Measurements from ENCODE around the gene ZFY. TPM values are rescaled to one million over a fixed set of nuclear protein-coding genes. Genes with fewer than 3 reads are reported as not detected.

ZFY gene
- total and polyA plus RNA-seq, 4 donors, result 2.6 to 15.4 TPM; not detected in 2

- Histone ChIP-seq H3K4me1 (ENCODE audit: control insufficient read depth in 4 of 4, insufficient read depth in 4 of 4, low read length in 3 of 4) (no peaks in the 10 kb centered on the region), H3K9ac (ENCODE audit: low read depth in 1 of 2, low read length in 2 of 2) (no peak overlapping the region), H3K9me3 (ENCODE audit: control insufficient read depth in 4 of 4, low read length in 3 of 4) (no peaks in the 10 kb centered on the region), H3K36me3 (ENCODE audit: control insufficient read depth in 4 of 4, insufficient read depth in 3 of 4, low read depth in 1 of 4, low read length in 3 of 4) (no peaks in the 10 kb centered on the region), H3K27ac (ENCODE audit: low read depth in 1 of 2, low read length in 2 of 2) (no peak overlapping the region), H3K27me3 (ENCODE audit: control insufficient read depth in 4 of 4, insufficient read depth in 4 of 4, low read length in 3 of 4) (no peaks in the 10 kb centered on the region), H3K4me3 (ENCODE audit: low read depth in 1 of 3, low read length in 3 of 3) (no peak overlapping the region)
- DNase-seq (ENCODE audit: low spot score), result no peak
- no peak for TF ChIP-seq NR2F2 (IDR thresholded peaks at IDR 0.05)
- no peak for TF ChIP-seq HNF4G (IDR thresholded peaks at IDR 0.05)
- TF ChIP-seq MAX (IDR thresholded peaks at IDR 0.05), result no peak
- TF ChIP-seq YY1 (IDR thresholded peaks at IDR 0.05), result no peak
- TF ChIP-seq EGR1 (IDR thresholded peaks at IDR 0.05; ENCODE audit: low read depth in 2 of 2), result no peak
- TF ChIP-seq, protein P1, sequence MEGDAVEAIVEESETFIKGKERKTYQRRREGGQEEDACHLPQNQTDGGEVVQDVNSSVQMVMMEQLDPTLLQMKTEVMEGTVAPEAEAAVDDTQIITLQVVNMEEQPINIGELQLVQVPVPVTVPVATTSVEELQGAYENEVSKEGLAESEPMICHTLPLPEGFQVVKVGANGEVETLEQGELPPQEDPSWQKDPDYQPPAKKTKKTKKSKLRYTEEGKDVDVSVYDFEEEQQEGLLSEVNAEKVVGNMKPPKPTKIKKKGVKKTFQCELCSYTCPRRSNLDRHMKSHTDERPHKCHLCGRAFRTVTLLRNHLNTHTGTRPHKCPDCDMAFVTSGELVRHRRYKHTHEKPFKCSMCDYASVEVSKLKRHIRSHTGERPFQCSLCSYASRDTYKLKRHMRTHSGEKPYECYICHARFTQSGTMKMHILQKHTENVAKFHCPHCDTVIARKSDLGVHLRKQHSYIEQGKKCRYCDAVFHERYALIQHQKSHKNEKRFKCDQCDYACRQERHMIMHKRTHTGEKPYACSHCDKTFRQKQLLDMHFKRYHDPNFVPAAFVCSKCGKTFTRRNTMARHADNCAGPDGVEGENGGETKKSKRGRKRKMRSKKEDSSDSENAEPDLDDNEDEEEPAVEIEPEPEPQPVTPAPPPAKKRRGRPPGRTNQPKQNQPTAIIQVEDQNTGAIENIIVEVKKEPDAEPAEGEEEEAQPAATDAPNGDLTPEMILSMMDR (IDR thresholded peaks at IDR 0.05; ENCODE audit: low read depth, low read length, missing input control), result no peak
- WGBS, result 77% methylated on average over 1 of the region's 1 CpG
Observed at GRCh38 chrY:3016594-3016993, 81.4 kb downstream of the ZFY start.

- no peak for DNase-seq (ENCODE audit: low spot score)
- TF ChIP-seq RAD21 (IDR thresholded peaks at IDR 0.05) (no peak), RXRA (IDR thresholded peaks at IDR 0.05) (no peak), HNF4G (IDR thresholded peaks at IDR 0.05) (no peak), MAX (IDR thresholded peaks at IDR 0.05) (no peak), SP1 (IDR thresholded peaks at IDR 0.05) (no peak), ATF3 (IDR thresholded peaks at IDR 0.05) (no peak), JUND (IDR thresholded peaks at IDR 0.05) (no peak), TAF1 (conservative IDR thresholded peaks at IDR 0.05) (no peak)
- TF ChIP-seq, protein P1 (IDR thresholded peaks at IDR 0.05; ENCODE audit: low read depth, low read length, missing input control), result no peak
- TF ChIP-seq, protein P2, sequence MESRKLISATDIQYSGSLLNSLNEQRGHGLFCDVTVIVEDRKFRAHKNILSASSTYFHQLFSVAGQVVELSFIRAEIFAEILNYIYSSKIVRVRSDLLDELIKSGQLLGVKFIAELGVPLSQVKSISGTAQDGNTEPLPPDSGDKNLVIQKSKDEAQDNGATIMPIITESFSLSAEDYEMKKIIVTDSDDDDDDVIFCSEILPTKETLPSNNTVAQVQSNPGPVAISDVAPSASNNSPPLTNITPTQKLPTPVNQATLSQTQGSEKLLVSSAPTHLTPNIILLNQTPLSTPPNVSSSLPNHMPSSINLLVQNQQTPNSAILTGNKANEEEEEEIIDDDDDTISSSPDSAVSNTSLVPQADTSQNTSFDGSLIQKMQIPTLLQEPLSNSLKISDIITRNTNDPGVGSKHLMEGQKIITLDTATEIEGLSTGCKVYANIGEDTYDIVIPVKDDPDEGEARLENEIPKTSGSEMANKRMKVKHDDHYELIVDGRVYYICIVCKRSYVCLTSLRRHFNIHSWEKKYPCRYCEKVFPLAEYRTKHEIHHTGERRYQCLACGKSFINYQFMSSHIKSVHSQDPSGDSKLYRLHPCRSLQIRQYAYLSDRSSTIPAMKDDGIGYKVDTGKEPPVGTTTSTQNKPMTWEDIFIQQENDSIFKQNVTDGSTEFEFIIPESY (IDR thresholded peaks at IDR 0.05), result no peak
- Histone ChIP-seq H3K9me3 (ENCODE audit: control insufficient read depth in 4 of 4, low read length in 3 of 4) (no peaks in the 10 kb centered on the region), H3K4me1 (ENCODE audit: control insufficient read depth in 4 of 4, insufficient read depth in 4 of 4, low read length in 3 of 4) (no peaks in the 10 kb centered on the region), H3K27me3 (ENCODE audit: control insufficient read depth in 4 of 4, insufficient read depth in 4 of 4, low read length in 3 of 4) (no peaks in the 10 kb centered on the region), H3K9ac (ENCODE audit: low read depth in 1 of 2, low read length in 2 of 2) (no peak overlapping the region), H3K36me3 (ENCODE audit: control insufficient read depth in 4 of 4, insufficient read depth in 3 of 4, low read depth in 1 of 4, low read length in 3 of 4) (no peaks in the 10 kb centered on the region), H3K27ac (ENCODE audit: low read depth in 1 of 2, low read length in 2 of 2) (no peak overlapping the region), H3K4me3 (ENCODE audit: low read depth in 1 of 3, low read length in 3 of 3) (no peak overlapping the region)
- WGBS, result 94% methylated on average over 1 of the region's 1 CpG
Observed at GRCh38 chrY:3018546-3018945, 83.4 kb downstream of the ZFY start.

All from liver (tissue), 9 donors.